GM18511 (cell line): ENCODE measurements around the gene THAP2.

ENCODE experiments used
- ATAC-seq: cut with Tn5 transposase; IDR thresholded peaks from one replicate; pipeline ENCODE4 v1.9.1; 2021; ENCODE audit warnings: mild to moderate bottlenecking, moderate library complexity; ENCODE audit not compliant: unreplicated experiment

THAP2 gene

DNA sequence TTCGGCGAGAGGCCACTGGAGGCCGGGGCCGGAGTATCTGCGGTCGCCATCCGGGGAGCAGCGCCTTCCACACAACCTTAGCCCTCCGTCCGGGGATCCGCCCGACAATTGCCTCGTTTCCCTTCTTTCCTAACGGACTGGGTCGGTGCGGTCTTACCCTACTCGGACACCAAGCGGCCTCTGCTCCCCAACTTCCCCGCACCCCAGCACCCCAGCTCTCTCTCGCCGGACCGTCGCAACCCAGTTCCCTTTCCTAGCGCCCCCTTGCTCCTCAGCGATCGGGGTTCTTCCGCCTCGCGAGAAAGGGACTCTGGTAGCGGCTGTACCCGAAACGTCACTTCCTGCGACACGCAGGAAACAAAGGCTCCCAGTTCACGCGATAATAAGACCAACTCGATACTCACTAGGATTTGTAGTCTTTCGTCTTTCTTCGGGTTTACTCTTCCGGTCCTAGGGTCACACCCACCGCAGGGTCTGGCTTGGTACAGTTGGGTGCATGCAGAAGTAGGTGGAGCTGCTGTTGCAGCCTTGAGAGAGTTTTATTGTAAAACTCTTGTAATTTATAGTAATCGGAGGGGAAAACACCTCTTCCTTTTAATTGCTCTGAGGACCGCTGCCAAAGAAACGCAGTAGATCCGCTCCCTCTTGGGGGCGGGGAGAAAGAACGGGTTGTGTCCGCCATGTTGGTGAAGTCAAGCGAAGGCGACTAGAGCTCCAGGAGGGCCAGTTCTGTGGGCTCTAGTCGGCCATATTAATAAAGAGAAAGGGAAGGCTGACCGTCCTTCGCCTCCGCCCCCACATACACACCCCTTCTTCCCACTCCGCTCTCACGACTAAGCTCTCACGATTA is at the start of gene THAP2, which contains the start of gene ZFC3H1:
TSS of gene THAP2 (plus strand) at position 741 of the 850 bp plus-strand sequence. CDS start 209 bp downstream, outside the sequence.
TSS of gene ZFC3H1 (minus strand) at position 288 of the 850 bp plus-strand sequence. CDS start at position 50, 238 bp downstream.
- peak; percentile 92 for ATAC-seq

DNA sequence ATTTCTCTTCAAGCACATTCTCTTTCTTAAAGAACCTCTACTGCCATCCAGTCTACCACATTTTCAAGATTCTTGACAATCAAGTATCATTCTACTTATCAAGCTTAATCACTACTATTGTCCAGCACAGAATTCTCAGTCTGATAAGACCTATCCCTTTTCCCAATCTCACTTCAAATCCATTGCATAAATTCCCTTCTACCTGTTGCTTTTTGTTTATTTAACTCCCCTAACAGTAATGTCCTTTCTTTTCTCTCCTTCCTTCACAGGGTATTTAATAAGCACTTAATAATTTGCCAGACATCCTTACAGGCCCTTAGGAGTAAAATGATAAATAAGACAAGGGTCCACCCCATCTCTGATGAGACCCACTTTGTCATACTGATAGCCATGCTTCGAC is 42.2 kb upstream of the THAP2 start:
- ATAC-seq = no peak

GRCh38 chr12:71625476-71625875 is 38.6 kb upstream of the THAP2 start:
- ATAC-seq = no peak

DNA sequence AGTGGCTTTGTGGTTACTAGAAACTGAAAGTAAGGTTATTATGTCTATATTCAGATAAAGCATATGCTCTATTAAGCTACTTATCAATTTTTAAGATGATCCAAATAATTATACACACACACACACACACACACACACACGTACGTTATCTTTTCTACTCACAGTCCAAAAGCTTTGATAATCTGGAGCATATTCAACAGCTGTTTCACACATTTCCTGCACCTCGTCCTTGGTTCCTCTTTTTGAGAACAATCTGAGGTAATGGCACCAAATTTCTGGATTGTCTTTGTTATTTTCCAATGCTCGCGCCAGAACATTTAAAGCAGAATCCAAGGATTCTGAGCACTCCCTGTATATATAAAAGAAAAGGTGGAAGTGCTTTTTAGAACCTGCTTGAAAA is 38.0 kb upstream of the THAP2 start:
- peak; percentile 68 for ATAC-seq

GRCh38 chr12:71626768-71627167 is 37.3 kb upstream of the THAP2 start:
- ATAC-seq = no peak

DNA sequence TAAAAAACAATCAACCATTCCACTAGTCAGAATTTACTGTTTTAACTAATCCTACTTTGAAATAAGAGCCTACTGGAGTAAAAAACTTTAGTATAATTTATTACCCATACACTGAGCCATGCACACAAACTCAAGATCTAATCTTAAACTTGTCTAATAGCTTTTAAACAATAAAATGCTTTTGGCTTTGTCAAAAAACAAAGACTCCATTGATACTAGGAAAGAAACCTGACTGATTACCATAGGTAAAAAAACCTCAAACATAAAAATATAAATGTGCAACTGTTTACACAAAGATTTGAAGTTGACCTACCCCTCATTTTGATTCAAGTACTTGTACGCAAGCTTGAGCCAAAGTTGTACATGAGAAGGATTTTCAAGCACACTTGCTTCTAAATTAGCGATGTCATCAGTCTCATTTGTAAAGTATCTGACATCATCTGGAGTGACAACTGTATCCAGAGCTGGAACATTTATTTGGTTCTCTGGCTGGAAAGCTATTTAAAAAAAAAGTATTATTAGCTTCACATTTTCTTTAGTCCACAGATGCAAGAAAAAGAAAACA is 36.6 kb upstream of the THAP2 start:
- no peak for ATAC-seq

DNA sequence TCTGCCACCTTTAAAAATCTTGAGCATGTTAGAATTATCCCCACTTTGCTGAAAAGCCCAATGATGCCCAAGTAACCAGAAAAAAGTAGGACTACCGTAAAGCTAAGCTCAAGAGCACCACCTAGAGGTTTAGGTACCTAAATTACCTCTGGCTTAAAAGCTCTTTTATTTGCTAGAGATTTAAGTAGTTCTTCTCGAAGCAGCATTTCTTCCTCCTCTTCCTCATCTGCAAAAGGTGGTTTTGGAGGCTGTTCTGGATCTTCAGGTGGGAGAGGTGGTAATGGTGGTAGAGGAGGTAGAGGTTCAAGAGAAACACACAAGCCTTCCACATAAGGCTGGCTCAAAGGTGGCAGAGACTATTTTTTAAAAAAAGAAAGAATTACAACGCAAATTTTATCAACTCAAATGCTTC is 27.4 kb upstream of the THAP2 start:
- peak; percentile 78 for ATAC-seq

DNA sequence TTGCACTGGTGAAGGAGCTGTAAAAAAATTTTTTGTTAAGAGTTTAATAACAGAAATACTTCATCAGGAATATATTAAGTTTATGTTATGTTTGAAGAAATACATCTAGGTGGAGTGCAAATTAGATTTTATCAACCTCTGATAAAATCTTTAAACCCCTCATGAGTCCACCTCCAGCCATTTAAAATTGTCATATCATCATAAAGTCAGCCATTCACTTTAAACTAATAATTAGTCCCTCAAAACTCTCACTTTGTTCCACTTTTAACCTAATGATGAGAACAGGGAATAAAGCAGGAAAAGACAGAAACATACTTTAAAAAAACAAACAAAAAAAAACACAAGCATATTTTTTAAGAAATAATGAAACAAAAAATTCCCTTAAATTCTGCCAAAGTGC is 25.6 kb upstream of the THAP2 start:
- ATAC-seq = no peak

- peak; percentile 54 for ATAC-seq
These were observed 24.8 kb upstream of the THAP2 start for GRCh38 chr12:71639341-71639760.

- no peak for ATAC-seq
These were observed 23.8 kb upstream of the THAP2 start for GRCh38 chr12:71640316-71640715.

- no peak for ATAC-seq
These were observed 22.7 kb upstream of the THAP2 start for GRCh38 chr12:71641390-71641789.

DNA sequence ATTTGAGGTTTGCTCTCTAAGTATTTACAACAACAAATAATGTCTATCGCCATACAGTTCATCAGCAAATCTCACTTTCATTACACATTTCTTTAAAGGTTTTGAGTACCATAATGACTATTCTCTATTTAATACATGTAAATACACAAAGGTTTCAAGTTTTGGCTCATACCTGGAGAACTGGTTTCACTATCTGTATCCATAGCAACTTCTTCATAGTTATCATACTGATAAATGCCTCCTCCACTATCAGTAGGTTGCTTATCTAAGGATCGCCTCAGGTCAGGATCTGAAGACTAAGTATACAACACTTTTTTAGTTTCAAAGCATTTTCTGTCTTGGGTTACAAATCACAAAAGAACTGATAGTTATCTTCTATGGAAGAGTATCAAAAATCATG is 21.8 kb upstream of the THAP2 start:
- ATAC-seq = peak; percentile 69

DNA sequence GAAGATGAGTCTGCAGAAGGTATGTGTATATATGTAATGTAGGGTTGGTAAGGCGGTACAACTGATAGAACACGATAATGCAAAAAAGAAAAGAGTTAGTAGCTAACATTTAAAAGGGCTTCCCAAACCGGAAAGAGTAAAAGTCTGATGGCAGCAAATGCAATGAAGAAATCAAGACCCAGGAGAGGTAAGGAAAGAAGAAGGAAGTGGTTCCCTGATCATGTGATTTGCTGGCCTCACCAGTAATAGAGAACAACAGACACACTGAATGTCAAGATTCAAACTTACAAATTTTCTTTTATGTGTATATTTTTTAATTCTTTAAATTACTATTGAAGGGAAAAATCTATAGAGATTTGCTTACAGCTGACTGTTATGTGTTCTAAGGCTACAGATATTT is 18.8 kb upstream of the THAP2 start:
- ATAC-seq = no peak

DNA sequence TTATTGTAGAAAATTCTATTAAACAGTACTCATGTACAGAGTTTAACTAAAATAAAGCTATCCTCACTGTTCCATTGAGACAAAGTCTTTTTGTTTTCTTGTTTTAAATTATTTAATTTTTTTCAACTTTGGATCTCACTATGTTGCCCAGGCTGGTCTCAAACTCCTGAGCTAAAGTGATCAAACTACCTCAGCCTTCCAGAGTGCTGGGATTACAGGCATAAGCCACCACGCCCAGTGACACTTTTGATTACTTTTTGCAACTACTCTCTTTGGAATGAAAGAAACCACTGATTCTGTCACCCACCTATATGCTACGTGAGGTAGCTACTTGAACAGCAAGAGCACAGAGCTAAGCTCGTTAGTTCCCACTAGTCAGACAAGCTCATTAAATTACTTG is 17.6 kb upstream of the THAP2 start:
- ATAC-seq = no peak

DNA sequence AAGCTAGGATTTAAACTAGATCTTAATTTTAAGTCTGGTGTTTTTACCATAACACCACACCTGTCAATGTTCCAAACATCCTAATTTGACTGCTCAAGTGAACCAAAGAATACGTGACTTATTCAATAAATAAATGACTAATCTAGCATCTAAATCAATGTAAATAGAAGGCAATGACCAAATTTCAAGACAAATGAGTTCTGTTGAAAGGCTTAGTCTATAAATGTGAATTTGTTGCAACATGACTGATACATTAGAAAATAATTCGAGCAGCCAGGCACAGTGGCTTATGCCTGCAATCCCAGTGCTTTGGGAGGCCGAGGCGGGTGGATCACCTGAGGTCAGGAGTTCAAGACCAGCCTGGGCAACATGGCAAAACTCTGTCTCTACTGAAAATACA is 15.6 kb upstream of the THAP2 start:
- no peak for ATAC-seq

DNA sequence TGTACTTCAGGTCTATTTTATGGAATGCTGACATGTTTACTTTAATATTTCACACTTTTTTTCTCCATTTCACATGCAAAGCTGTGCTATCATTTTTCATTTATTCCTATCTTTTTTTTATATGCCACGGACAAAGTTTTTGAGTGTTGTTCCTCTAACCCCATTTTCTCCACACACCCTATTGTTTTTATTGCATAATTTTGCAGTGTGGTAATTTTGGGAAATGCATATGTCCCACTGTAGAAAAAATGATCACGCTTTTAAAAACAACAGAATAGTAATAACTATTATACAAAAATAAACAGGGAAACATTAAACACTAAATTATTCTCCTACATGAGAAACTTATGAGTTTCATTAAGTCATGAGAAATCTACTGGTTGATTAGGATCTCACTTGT is 14.7 kb upstream of the THAP2 start:
- ATAC-seq = no peak

- ATAC-seq = no peak
These were observed 11.4 kb upstream of the THAP2 start for GRCh38 chr12:71652656-71653055.

DNA sequence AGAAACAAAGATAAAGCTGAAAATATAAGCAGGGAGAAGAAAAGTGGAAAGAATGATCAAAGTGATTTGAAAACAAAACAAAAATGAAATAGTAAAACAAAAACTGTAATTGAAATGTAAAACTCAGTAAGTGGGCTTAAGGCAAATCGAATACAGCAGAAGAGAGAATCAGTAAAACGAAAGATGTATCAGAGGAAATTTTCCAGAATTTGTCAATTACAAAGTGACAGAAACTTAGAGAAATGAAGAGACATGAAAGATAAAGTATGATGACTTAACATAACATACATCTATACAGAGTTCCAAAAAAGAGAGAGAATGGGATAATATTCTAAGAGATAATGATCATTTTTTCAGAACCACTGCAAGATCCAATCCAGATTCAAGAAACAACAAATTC is 11.0 kb upstream of the THAP2 start:
- no peak for ATAC-seq

DNA sequence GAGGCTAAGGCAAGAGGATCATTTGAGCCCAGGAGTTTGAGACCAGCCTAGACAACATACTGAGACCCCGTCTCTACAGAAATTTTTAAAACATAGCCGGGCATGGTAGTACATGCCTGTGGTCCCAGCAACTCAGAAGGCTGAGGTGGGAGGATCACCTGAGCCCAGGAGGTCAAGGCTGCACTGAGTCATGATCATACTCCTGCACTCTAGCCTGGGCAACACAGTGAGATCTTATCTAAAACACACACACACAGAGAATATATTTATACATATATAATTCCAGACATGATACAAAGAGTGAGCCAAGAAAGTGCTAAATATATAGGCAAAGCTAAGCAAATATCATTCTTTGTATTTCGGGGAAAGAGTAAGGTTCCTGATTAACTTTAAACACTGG is 9.9 kb upstream of the THAP2 start:
- no peak for ATAC-seq

GRCh38 chr12:71655495-71655894 is 8.6 kb upstream of the THAP2 start:
- ATAC-seq = no peak

DNA sequence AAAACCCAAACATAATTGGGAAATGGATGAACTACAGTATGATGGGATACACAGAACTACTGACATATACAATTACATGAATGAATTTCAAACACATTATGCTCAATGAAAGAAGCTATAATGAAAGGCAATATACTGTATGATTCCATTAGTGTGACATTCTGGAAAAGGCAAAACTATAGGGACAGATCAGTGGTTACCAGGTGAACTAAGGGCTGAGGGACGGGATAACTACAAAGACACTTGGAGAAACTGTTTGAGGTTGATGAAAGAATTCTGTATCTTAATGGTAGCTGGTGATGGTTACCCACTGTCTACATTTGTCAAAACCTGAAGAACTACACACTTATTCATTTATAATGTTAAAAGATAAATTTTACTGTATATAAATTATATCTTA is 8.2 kb upstream of the THAP2 start:
- no peak for ATAC-seq

DNA sequence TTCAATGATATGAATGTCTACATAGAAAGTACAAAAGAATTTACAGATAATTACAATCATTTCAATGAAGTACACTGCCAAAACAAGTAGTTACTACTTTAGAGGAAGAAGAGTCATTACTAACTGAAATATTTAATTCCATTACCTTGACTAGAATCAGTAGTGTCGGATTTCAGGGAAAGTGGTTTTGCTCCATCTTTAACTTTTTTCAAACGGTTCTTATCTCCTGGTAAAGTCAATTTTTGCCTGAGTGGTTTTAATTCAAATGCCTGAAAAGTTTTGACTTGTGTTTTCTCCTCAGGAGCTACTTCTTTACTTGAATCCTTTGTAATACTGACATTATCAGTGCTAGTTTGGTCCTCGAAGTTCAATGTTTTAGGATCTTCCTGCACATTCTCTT is 7.4 kb upstream of the THAP2 start:
- no peak for ATAC-seq
